ENCODE results near the gene NPDC1.
A peak's percentile ranks its signal among the peaks of the same experiment; 100 is the strongest.

Gene NPDC1

GRCh38 chr9:137009217-137009616 is 36.8 kb downstream of the NPDC1 start:
- DNase-seq: no peak

GRCh38 chr9:137008312-137008711 is 37.7 kb downstream of the NPDC1 start:
- DNase-seq: no peak

DNA sequence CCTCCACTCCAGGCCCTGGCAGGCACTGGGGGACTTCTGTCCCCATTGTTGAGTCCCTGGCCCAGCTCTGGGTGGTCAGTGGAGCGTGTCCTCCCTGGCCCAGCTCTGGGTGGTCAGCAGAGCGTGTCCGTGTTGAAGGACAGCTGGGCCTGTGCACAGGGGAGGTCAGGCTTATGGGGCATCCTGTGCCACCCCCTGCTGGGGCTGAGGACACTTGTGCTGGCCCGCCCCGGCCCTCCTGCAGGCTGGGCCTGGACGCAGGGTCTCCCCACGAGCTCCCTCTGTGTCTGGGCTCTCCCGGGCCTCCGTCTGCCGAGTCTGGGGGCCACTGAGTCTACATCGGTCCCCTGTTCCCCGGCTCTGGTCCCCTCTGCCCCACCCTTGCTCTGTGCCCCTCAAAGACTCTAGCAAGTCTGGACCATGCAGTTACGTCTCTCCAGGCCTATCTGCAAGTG is 38.1 kb downstream of the NPDC1 start:
- DNase-seq: no peak

- DNase-seq: no peak
These were observed 38.7 kb downstream of the NPDC1 start for GRCh38 chr9:137007108-137007815.

GRCh38 chr9:137006116-137007003 is 39.6 kb downstream of the NPDC1 start:
- DNase-seq: no peak

DNA sequence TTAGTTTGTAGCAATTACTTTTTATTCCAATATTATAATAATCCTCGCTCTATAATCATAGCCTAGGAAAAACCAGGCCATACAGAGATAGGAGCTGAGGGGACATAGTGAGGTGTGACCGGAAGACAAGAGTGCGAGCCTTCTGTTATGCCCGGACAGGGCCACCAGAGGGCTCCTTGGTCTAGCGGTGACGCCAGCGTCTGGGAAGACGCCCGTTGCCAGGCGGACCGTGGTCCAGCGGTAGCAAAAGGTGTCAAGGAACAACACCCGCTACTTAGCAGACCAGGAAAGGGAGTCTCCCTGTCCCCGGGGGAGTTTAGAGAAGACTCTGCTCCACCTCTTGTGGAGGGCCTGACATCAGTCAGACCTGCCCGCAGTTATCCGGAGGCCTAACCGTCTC is 41.7 kb downstream of the NPDC1 start:
- DNase-seq: peak; percentile 11 to 29

DNA sequence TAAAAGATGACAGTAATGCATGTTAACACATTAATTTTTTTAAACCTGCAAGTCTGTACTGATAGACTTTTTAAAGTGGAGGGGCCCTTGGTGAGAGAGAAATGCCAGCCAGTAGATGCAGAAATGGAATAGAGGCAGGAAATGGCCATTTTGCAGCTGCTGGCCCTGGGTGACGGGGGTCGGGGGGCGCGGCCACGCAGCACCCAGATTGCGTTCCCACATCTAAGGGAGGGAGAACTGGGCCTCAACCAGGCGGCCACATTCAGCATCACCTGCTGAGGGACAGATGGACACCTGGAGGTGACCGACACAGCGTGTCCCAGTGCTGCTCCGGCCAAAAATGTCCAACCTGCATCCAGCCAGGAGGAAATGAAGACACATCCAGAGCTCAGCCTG is 43.3 kb downstream of the NPDC1 start:
- no peak for DNase-seq

DNA sequence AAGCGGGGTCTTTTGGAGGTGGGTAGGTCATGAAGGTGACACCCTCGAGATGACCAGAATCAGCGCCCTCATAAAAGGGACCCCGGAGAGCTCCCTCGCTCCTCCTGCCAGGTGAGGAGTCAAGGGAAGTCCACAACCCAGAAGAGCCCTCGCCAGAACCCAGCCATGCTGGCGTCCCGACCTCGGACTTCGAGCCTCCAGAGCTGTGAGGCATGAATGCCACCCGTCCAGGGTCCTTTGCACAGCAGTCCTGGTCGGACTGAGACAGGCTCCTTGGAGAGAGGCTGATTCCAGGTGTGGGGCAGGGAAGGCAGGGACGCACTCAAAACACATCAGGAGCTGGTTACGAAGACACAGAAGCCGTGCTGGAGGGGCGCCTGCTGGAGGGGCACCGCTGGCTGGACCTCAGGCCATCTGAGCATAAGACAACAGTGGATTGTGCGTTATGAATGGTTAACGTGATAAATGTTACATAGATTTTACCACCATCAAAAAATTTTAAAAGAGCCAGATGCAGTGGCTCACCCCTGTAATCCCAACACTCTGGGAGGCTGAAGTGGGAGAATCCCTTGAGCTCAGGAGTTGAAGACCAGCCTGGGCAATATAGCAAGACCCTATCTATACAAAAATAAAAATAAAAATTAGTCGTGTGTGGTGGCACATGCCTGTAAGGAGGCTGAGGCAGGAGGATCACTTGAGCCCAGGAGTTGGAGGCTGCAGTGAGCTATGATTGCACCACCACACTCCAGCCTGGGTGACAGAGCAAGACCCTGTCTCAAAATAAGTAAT is 43.9 kb downstream of the NPDC1 start:
- no peak for DNase-seq

- DNase-seq: peak; percentile 18 to 55
These were observed 45.6 kb downstream of the NPDC1 start for GRCh38 chr9:137000177-137000930.

- peak; percentile 36 to 58 for DNase-seq
These were observed 48.1 kb downstream of the NPDC1 start for GRCh38 chr9:136997830-136998234.

DNA sequence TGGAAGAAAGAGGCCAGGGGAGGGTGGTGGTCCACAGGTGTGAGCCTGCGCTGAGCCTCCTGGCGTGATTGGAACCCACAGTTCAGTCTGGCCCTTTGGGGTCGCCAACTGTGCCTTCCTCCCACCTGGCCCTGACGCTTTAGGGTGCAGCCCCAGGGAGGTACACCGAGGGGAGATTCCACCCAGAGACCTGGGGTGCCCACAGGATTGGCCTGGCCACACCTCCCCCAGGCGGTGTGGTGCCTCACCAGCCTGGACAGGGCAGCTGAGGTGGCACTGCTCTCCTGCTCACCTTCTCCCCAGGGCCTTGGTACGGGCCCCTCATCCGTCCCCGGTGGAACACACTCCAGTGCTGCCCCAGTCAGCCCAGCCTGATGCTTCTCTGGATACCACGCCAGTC is 48.6 kb downstream of the NPDC1 start:
- DNase-seq: peak; percentile 11 to 16

DNA sequence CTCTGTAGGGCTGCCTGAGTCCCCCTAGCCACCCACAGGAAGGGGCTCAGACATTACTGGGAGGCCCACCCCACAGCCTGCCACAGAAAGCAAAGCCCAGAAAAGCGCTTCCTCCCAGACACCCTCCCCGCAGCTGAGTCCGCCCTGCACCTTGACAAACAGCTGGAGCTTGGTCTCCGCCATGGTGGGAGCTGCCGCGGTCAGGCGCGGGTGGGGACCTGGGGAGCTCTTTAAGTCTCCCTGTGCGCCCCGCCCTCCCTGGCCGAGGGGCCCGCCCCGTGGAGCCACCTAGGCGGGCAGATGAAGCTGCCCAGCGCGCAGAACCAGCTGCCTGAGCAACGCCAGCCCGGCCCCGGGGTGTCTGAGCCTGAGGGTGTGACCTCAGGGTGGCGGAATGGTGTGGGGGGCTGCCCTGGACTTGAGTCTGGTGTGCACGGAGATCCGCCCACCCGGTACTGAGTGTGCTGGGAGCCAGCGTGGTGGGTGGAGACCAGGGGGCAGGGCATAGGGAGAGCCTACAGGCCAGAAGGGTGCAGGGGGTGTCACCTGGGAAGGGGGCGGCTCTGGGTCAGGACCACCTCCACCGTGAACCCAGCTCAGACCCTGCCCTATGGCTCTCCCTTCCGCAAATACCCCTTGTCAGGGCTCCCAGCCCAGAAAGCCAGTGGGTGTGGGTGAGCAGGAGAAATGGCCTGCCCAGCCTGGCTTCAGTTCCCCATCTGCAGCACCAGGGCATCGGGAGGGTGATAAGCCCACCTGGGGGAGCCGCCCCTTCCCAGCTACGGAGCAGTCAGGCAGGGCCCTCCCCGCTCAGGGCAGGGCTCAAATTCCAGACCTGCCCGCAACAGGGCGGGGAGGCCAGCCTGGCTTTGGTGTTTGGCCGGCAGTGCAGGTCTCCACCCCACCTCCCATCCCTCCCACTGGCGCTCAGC is 49.4 kb downstream of the NPDC1 start, which contains the start of gene CLIC3:
Gene CLIC3 (minus strand): TSS at position 208 of the 932 bp plus-strand sequence. CDS start 25 bp downstream, at position 183.
- DNase-seq: peak; percentile 41 to 67

DNA sequence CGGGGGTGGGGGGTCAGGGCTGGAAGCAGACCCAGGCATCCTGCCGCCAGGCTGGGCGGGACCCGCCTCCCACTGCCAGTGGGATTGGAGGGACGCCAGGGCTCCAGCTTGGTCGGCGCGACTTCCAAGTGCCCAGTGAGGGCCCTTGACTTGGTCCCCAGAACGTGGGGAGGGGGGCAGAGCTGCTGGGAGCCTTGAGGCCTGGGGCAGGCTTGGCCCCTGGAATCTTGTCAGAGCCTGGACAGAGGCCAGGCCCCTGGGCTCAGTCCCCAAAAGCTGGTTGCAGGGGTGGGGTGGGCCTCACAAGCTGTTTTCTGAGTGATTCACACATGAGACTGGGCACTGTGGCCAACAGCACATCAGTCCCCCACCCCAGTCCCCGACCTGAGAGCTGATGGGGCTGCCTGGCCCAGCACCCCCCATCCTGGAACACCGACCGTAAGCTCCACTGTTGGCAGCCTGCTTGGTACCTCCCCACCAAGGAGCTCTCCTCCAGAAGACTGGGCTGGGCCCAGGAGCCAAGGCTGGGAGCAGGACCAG is 50.1 kb downstream of the NPDC1 start:
- no peak for DNase-seq

- DNase-seq: no peak
These were observed 50.6 kb downstream of the NPDC1 start for GRCh38 chr9:136995362-136995761.

DNA sequence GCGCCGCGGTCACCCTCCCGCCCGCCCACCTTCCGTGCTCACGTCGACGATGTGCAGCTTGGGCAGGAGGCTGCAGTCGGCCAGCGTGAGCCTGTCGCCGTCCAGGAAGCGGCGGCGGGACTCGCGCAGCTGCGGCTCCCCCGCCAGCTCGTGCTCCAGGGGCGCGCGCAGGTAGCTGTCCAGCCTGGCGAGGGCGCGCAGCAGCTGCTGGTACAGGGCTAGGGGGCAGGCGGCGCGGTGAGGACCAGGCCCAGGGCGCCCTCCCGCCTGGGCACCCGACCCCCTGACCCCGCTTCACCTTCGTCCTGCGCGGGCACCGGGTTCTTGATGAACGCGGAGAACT is 51.1 kb downstream of the NPDC1 start:
- no peak for DNase-seq

GRCh38 chr9:136994180-136994887 is 51.6 kb downstream of the NPDC1 start:
- DNase-seq: no peak

DNA sequence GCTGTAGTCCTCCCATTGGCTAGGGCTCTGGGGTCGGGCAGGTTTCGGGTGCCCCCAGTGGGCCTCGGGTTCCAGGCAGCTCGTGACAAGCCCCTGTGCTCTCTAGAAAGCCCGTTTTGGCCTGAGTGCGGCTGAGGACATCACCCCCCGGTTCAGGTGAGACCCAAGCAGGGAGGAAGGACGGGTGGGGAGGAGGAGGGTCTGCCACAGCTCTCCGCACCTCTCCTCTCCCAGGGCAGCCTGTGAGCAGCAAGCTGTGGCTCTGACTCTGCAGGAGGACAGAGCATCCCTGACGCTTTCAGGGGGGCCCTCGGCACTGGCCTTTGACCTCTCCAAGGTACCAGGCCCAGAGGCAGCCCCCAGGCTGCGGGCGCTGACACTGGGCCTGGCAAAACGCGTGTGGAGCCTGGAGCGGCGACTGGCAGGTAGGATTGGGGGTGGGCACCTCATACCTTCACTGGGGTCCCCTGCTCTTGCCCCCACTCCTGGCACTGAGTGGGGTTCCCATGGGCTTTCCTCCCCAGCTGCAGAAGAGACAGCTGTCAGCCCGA is 53.1 kb downstream of the NPDC1 start:
- DNase-seq: no peak

DNA sequence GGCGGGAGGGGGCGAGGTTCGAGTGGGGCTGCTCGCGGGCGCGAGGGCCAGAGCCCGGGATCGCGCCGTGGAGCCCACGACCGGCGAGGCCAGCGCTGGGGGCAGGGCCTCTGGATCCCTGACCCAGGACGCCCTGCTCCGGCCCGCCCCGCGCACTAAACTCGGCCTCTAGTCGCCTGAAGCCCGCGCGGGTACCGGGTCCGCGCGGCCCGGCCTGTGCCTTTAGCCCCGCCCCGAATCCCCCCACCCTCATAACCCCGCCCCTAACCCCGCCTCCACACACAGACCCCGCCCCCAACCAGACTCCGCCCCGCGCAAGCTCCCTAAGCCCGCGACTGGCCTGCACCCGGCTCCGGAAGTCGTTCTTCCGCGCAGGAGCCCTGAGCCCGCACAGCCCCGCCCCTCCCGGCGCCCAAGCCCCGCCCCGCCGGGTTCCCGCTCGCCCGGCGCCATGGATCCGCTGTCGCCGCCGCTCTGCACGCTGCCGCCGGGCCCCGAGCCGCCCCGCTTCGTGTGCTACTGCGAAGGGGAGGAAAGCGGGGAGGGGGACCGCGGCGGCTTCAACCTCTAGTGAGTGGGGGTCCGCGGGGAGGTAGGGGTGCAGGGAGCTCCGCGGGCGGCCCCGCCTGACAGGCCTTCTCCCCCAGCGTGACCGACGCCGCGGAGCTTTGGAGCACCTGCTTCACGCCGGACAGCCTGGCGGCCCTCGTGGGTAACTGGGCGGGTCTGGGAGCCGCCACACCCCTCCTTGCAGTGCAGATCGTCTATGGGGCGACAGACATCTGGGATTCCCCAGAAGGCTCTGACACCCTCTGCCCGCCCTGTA is 53.8 kb downstream of the NPDC1 start, which contains the start of gene PAXX:
Gene PAXX (plus strand): TSS at position 430 of the 826 bp plus-strand sequence. CDS start 22 bp downstream, at position 452.
- DNase-seq: peak; percentile 93 to 95
